GM18511 (cell line): ENCODE results near the gene TACC2.

Experiments used
- ATAC-seq: cut with Tn5 transposase; IDR thresholded peaks from one replicate; pipeline ENCODE4 v1.9.1; 2021; ENCODE audit warnings: mild to moderate bottlenecking, moderate library complexity; ENCODE audit not compliant: unreplicated experiment

Gene TACC2

DNA sequence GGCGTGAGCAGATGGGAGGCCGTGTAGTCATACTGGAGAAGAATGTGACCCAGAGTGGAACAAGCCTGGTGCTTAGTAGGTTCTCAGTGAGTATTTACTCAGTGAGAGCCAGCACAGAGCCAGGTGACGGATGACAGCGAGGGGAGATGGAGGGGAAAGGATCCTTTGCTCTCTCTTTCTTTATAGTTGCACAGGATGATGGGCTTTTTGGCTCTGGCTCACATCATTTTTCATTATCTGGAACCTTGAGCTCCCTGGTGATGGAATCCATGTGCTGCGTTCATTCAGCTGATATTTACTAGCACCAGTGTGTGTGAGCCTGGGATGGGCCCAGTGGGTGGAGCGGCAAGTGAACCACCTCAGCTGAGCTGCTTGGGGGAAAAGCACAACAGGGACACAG lies 299.3 kb downstream of the TACC2 start:
- ATAC-seq, result no peak

DNA sequence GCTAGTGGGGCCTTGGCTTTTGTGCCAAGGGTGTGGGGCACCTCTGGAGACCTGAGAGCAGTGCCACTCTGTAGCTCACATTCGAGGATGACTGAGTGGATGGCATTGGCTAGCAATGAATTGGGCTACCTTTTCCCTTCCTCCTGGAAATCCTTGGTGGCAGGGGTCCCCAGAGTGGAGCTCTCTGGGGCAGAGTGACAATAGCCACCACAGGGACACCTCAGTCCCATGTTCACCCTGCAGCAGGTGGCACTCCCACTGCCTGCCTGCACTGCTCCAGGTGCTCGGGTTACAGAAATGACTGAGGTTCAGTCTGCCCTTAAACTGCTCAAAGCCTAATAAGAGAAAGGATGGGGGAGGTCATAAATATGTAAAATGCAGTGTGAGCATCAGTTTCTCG lies 300.0 kb downstream of the TACC2 start:
- ATAC-seq, result no peak

DNA sequence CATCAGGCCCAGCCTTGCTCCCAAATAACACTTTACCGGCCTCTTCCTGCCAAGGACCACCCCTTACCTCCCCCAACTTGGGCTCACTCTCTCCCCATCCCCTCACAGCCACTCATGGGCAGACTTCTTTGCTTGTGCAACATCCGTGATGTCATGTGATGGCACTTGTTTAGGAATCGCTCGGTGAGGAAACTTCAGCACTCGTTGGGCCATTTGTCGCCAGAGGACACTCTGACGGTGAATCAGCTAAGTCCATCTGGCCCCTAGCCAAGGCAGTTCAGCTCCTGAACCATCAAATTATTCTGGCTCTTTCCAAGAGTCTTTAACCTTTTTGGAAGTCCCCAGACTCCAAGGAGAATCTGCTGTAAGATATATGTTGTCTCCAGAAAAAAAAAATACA lies 301.4 kb downstream of the TACC2 start:
- ATAC-seq, result no peak

DNA sequence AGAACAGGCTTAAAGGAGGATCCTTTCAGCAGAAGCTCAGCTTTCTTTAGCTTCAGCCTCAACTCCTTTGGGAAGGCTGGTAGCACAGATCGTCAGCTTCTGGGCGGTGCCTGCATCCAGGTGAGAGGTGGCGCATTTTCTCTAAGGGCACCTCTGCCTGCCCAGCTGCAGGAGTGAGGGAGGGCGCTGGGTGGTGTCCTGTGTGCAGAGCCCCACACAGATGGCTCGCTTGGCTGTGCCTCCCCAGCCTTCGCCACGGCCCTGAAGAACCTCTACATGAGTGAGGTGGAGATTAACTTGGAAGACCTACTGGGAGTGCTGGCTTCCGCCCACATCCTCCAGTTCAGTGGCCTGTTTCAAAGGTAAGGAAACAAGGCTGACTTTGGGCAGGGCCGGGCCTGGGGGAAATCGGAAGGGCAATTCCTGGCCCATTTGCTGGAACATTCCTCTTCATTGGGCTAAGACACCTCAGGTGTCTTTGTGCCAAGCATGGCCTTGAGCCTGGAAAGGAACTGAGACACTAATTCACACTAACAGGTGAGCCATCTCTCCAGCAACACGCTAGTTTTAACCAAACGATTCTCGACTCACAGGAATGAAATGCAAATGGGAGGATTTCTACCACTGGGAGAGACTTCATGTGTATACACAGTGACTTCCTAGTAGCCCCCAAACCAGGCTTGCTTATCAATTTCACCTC lies 302.0 kb downstream of the TACC2 start:
- ATAC-seq, result no peak

DNA sequence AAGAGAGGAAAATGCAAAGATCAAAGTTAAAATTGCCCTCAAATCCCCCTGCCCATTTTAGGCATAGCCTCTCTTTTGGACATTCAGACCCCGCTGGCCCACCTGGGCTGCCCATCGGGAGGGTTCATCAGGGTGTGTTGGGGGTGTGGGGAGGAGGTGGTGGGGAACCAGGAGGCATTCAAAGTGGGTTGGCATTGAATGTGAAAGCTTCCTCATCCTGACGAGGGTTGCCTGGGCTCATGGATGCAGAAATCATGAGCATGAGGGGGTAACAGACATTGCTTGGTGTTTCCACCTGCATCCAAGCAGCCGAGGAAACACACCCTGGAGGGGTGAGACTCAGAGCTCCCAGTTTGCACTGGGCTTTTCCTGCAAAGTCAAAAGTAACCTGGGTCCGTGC lies 302.8 kb downstream of the TACC2 start:
- ATAC-seq, result no peak

DNA sequence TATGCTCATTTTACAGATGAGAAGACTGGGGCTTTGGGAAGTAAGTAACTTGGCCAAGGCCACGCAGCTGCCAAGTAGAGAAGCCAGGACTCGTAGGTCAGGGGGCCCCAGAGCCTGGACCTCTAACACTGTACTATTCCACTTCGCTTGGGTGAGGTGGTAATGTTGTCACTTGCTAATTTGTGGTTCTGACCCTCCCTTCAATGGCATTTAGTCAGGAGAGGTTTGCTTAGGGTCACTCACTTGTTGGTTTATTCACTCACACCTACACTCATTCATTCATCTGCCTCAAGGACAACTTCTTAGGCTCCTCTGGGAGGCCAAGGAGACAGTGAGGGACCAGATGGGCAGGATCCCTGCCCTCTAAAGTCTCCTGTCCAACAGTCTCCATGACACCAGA lies 303.4 kb downstream of the TACC2 start:
- ATAC-seq, result no peak

DNA sequence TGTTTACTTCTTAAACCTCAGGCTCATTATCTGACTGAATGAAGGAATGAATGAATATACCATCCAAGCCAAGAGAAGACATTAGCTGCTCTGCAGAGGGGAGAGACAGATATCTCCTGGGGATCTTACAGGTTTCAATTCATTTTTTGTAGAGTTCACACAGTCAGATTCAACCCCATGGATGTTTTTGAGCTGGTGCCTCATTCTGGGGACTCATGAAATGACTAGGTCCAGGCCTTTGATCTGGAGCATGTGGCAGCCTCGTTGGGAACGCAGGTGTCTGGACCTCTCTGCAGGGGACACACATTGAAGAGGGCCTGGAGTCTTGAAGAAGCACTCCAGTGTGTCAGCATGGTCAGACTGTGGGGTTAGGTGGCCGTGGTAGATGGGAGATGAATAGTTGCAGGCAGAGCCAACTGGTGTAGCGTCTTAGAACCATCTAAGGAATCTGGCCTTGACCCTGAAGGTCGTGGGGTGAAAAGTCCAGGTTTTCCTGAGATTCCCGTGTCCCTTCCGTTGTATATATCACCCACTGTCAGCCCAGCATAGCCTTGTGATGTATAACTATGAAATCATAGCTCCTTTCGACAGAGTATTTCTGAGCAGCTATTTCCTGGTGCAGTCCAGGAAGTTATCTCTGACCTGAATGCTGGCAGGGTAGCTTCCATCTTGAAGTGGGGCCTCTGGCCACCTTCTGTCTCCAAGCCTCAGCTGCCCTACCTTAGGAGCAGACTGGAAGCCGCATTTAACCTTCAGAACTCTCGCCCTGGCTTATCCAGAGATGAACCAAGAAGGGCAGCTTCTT lies 304.4 kb downstream of the TACC2 start:
- no peak for ATAC-seq

DNA sequence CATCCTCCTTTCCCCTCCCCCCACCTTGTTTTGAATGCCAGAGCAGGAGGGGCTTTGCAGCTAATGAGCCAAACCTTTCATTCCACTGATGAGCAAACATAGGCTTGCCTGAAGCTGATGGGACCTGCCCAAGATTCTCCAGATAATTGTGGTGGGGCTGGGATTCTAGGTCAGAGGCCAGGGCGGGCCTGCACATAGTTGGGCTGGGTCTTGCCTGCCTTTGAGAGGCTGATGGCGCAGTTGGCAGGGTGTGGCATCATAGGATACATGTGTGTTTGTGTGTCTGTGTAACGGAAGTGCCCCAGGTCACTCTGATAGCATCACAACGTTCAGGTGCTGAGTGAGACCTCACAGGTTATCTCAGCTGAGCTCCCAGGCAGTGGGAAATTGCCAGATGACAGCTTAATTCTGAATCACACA lies 305.0 kb downstream of the TACC2 start:
- no peak for ATAC-seq

DNA sequence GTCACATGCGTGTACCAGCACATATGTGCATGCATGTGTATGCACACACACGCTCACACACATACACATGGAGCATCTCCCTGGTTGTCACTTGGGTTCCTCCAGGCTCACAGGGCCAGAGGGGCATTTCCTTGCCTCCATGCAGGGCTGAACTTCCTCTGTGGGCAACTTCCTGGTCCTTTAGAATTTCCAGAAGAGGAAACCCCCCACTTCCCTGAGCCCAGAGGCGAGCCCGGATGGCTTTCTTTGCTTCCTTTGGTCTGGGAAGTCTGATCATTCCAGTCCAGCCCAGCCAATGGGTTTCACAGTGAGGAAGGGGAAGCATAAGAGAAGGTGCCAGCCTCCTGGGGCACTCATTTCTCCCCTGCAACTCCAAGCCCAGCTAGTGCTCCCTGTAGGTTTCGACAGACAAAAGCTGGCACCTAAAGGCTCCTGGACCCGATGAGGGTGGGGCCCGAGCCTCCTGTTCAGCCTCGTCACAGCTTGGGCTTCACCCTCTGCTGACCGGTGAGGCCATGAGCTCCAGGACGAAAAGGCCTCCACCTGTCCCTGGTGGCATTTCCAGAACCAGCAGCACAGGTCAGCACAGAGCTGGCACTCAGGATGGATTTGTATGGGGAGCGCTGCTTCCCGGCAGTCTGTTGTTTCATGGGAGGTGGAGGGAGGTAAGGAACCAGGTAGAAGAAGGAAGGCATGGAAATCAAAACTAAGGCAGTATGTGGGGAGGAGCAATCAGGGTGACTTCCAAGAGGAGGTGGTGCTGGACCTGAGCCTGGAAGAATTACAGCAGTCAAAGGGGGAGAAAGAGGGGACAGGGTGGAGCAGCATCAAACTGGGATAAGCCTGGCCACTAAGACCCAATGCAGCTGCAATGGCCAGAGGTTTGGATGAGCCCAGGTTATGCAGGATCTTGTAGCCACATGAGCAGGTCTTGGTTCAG lies 305.8 kb downstream of the TACC2 start:
- no peak for ATAC-seq

DNA sequence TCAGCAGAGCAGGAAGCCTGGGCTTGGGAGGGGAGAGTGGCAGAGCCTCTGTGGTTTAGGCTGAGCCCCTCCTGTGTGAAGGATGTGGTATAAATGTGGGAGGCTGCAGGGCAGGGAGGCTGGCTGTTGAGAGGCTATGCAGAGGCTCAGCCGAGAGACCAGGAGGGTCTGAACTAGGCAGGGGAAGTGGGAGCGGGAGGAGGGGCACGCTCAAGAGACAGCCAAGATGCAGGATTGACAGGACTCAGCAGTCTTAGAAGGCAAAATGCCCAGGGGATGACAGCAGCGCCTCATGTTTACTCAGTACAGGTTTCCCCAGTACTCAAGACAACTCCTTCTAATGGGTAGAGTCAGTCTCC lies 306.5 kb downstream of the TACC2 start:
- ATAC-seq, result no peak

DNA sequence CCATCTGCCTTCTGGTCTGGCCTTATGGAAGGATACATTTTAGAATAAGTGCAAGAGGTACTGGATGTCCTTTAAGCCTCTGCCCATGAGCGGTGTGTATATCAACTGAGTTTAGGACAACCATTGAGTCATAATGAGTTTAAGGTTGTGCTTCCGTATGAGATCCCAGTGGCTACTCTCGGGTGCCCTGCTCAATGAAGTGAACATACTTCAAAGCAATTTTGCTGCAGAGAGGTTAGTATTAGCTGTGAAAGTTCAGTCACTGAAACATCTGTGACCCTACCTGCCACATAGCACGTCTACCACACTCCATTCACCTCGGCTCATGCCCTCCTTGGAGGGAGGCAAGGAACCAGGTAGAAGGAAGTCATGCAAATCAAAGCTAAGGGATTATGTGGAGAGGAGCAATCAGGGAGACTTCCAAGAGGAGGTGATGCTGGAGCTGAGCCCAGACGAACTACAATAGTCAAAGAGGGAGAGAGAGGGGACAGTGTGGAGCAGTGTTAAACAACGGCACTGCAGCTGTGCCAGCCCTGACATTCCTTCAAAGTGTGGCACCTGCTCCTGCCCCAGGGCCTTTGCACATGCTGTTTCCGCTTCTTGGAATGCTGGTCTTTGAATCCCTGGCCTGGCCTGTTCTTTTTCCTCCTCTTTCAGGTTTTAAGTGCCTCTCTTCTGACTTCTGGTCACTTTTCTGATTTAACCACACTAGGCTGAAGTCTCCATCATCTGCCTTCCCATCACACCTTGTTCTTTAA lies 307.6 kb downstream of the TACC2 start:
- no peak for ATAC-seq

DNA sequence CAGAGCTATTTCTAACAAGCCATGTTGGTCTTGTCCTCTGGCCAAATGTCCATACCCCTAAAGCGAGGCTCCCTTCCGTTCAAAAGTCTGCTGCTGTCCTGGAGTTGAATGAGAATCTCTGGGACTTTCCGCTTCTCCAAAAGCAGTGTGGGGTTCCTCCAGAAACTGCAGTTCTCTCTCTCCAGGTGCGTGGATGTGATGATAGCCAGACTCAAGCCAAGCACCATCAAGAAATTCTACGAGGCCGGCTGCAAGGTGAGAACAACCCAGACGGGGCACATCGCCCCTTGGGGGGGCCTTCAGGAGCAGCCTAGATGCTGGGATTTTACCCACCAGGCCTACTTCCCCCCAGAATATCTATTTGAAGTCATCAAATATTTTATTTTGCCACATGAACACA lies 308.6 kb downstream of the TACC2 start:
- no peak for ATAC-seq

DNA sequence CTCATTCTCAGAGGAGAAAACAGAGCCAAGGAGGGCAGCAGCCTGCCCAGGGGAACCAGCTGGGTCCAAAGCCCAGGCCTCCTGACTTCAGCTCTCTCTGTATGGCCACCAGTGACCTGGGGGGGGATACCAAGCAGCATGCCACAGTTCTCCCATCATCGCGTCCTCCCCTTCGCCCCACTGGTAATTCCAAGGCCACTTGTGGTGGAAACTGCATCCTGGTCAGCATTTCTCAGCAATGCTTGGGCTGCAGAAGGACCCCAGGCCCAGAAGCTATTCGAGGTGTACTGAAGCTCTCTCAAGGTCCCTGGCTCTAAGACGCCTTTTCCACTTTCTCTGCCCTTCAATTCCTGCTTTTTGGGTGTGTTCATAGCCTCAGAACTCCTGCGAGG lies 309.2 kb downstream of the TACC2 start:
- ATAC-seq, result no peak

DNA sequence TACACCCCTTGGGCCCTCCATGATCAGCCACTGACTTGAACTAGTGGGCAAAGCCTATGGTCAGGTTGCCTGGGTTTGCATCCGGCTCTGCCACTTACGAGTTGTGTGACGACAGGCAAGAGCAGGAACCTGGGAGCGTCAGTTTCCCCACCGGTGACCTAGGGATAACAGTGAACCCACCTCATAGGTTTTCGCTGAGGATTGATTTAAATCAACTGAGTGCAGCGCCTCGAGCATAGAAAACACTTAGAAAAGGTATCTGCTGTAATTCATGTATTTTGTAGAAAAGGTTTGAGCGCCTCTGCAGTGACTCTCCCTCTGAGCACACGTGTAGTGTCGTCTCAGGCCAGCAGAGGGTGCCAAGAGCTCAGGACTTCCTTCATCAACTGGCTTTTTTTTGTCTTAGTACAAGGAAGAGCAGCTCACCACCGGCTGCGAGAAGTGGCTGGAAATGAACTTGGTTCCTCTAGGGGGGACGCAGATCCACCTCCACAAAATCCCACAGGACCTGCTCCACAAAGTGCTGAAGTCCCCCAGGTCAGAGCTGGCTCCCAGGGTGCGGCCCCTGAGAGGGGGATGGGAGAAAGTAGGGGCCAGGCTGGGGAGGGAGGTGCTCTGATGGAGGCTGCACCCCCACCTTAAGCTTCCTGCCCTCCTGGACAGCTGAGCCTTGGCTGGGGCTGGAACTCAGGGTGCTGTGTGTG lies 309.8 kb downstream of the TACC2 start:
- peak; percentile 84 for ATAC-seq

DNA sequence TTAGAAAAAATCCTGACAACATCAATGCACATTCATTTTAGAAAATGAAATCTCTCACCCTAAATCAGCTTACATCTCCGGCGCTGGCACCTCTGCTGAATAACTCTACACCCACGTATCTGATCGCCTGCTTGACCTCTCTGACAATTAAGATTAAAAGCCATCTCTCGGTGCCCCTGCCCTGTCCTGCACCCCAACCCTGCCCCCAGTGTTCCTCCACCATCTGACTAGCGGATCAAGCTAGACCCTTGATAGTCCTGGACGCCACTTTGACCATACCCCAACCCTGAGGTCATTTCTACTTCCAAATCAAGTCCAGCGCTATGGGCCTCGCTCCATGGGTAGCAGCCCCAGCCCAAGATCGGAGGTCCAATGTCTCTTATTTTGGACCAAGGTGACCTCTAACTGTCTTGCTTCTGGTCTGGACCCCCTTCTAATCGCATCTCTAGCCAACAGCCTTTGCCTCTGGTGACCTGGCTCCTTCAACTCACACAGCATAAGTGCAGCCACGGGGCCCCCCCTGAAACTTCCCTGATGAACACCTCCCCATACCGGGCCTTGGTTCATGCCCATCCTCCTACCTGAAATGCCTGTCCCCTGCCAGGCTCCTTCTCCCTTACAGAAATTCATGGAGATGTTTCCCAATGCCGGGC lies 310.6 kb downstream of the TACC2 start:
- ATAC-seq, result no peak

DNA sequence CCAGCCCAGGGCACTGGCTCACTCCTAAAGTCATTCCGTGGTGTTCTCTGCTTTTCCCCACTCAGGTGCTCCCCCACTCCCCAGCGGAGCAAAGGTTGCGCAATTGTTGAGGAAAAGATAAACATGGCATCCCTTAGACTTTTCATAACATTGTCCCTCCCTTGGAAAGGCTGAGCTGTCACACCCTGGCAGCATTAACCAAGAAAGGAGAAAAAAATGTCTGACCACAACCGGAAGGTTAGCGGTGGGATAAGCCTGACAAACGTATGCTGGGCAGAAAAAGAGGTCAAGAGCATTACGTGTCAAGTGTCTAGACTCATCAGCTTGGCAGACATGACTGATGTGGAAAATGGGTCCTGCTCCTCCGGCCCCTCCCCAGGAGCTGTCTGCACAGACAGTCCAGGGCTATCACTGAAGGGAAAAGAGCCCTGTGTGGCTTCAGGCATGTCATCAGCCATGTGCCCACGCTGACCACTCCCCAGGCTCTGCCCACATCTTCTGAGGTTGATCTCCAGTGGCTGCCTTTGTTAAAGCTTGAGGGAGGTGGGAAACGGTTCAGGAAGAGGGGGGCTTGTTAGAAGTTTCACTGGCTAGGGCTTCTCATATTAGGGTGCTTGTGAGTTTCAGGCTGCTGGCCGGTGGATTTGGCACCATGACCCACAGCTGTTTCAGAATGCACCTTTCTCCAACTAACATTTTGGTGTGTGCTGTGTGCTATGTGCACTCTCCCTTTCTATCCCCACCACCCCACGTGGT lies 312.3 kb downstream of the TACC2 start:
- ATAC-seq, result no peak

DNA sequence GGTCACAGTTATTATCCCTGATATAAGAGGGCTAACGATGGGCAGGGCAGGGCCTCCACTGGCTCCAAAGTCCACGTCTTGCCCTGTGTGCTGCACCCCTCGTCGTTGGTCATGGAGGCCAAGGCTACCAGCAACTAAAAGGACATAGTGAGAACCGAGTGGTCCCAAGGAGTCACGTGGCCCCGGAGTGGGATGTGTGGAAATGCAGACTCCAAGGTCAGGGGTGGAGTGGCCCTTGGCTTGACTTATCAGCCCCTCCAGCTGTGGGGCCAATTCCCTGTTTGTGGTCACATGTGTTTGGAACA lies 312.8 kb downstream of the TACC2 start:
- ATAC-seq, result no peak

DNA sequence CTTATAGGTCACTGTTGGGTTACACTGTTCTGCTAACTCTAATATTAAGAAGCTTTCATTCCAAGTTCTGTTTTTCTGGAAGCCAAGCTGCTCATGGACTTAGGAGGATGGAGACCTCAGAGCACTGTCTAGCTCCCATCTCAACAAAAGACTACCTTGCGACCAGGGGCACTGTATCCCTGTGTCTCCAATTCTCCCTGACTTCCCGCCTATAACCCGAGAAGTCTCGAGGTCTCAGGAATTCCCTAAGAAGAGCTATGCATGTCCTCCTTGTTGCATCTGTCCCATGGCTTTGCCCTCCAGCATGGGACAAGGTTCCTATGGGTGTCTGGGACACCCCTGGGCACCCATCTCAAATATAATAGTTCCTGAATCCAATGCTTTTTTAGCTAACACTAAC lies 313.4 kb downstream of the TACC2 start:
- no peak for ATAC-seq
